IMR-90 (cell line): Measurements from ENCODE around the gene TMF1. TPM values are rescaled to one million over a fixed set of nuclear protein-coding genes. Genes with fewer than 3 reads are reported as not detected.

Source experiments
- ATAC-seq: fragments of 200-7000 bp; cut with Tn5 transposase; 2 replicates; pipeline ENCODE4 v1.9.1; 2020; ENCODE audit warnings: low read depth, mild to moderate bottlenecking, moderate library complexity
- BruUV-seq: library from RNA; stranded (reverse); fragments of 400-500 nt; replicated peaks from 2 replicates; lab custom pipeline; 2021; lab: Mats Ljungman, UMichigan
- CTCF ChIA-PET: fragments of 300-600 bp; formaldehyde crosslinking; extraction: SDS; loops from one replicate; lab custom pipeline; 2021; ENCODE audit warnings: antibody characterized with exemption; lab: Yijun Ruan, JAX
- POLR2A ChIA-PET: fragments of 300-600 bp; sonication (Branson Sonifier 250); formaldehyde crosslinking; loops from one replicate; lab custom pipeline; 2022; ENCODE audit warnings: antibody characterized with exemption; ENCODE audit not compliant: unreplicated experiment; lab: Charles Lee
- DNase-seq: peaks from one replicate; pipeline ENCODE4 v3.0.0; 2013
- H2AFZ ChIP-seq: replicated peaks from 2 replicates; pipeline ENCODE3; 2013; ENCODE audit warnings: low read length, mild to moderate bottlenecking; ENCODE audit not compliant: poor library complexity
- H2AK5ac ChIP-seq: 2 replicates; pipeline ENCODE4 v1.6.1; 2013; ENCODE audit warnings: low read depth, low read length, inconsistent platforms
- H2AK9ac ChIP-seq: replicated peaks from 2 replicates; pipeline ENCODE3; 2013; ENCODE audit warnings: mild to moderate bottlenecking, low read depth, low read length, moderate library complexity; ENCODE audit not compliant: poor library complexity
- H2BK120ac ChIP-seq: 2 replicates; pipeline ENCODE4 v1.6.1; 2013; ENCODE audit warnings: low read depth, low read length, inconsistent platforms
- H2BK15ac ChIP-seq: 3 replicates; pipeline ENCODE4 v1.6.1; 2013; ENCODE audit warnings: low read depth, low read length, inconsistent platforms
- H2BK20ac ChIP-seq: 2 replicates; pipeline ENCODE4 v1.6.1; 2013; ENCODE audit warnings: low read depth, mild to moderate bottlenecking, inconsistent platforms, low read length, moderate library complexity
- H2BK5ac ChIP-seq: 2 replicates; pipeline ENCODE4 v1.6.1; 2013; ENCODE audit warnings: mild to moderate bottlenecking, low read depth, low read length, inconsistent platforms; ENCODE audit not compliant: poor library complexity, severe bottlenecking
- H3K14ac ChIP-seq: replicated peaks from 2 replicates; pipeline ENCODE4 v1.6.1; 2013; ENCODE audit warnings: low read depth, low read length, inconsistent platforms
- H3K18ac ChIP-seq: 2 replicates; pipeline ENCODE4 v1.6.1; 2013; ENCODE audit warnings: low read depth, low read length, control low read depth
- H3K23ac ChIP-seq: 2 replicates; pipeline ENCODE4 v1.6.1; 2013; ENCODE audit warnings: low read depth, low read length, inconsistent platforms
- H3K27ac ChIP-seq: 2 replicates; pipeline ENCODE4 v1.5.1; 2013; ENCODE audit warnings: mild to moderate bottlenecking, control low read depth, low read length; ENCODE audit not compliant: insufficient read depth
- H3K27me3 ChIP-seq: 2 replicates; pipeline ENCODE4 v1.6.1; 2013; ENCODE audit warnings: low read length; ENCODE audit not compliant: control insufficient read depth, insufficient read depth
- H3K36me3 ChIP-seq: 2 replicates; pipeline ENCODE4 v1.6.1; 2013; ENCODE audit warnings: low read length, mixed read lengths; ENCODE audit not compliant: control insufficient read depth, insufficient read depth
- H3K4ac ChIP-seq: 2 replicates; pipeline ENCODE4 v1.6.1; 2013; ENCODE audit warnings: low read depth, low read length, inconsistent platforms
- H3K4me1 ChIP-seq: 2 replicates; pipeline ENCODE4 v1.6.1; 2013; ENCODE audit warnings: low read length, mixed read lengths; ENCODE audit not compliant: control insufficient read depth, insufficient read depth
- H3K4me2 ChIP-seq: 2 replicates; pipeline ENCODE4 v1.6.1; 2013; ENCODE audit warnings: low read depth, mild to moderate bottlenecking, control low read depth, low read length, moderate library complexity
- H3K4me3 ChIP-seq: 2 replicates; pipeline ENCODE4 v1.5.1; 2013; ENCODE audit warnings: low read depth, mild to moderate bottlenecking, control low read depth, low read length, moderate library complexity; ENCODE audit not compliant: insufficient read depth
- H3K56ac ChIP-seq: 2 replicates; pipeline ENCODE4 v1.6.1; 2013; ENCODE audit warnings: low read length, inconsistent platforms; ENCODE audit not compliant: insufficient read depth; ENCODE audit errors: extremely low read depth
- H3K79me1 ChIP-seq, 2 experiments: 2 replicates each; pipeline ENCODE4 v1.6.1; 2013; ENCODE audit warnings: low read length in 2 of 2, inconsistent platforms in 1 of 2, low read depth in 1 of 2
- H3K9ac ChIP-seq: 2 replicates; pipeline ENCODE4 v1.6.1; 2013; ENCODE audit warnings: low read depth, low read length, control low read depth
- H3K9me1 ChIP-seq: 2 replicates; pipeline ENCODE4 v1.6.1; 2013; ENCODE audit warnings: low read length, inconsistent platforms; ENCODE audit not compliant: insufficient read depth
- H3K9me3 ChIP-seq: 2 replicates; pipeline ENCODE4 v1.6.1; 2013; ENCODE audit warnings: low read length; ENCODE audit not compliant: control insufficient read depth, insufficient read depth
- H4K20me1 ChIP-seq: 2 replicates; pipeline ENCODE4 v1.6.1; 2013; ENCODE audit warnings: low read length, inconsistent platforms; ENCODE audit not compliant: insufficient read depth
- H4K5ac ChIP-seq: 2 replicates; pipeline ENCODE4 v1.6.1; 2013; ENCODE audit warnings: mild to moderate bottlenecking, low read depth, low read length, control low read depth
- H4K8ac ChIP-seq, 2 experiments: 2 replicates each; pipeline ENCODE4 v1.6.1; 2013; ENCODE audit warnings: low read depth in 2 of 2, low read length in 2 of 2, control low read depth in 1 of 2, inconsistent platforms in 1 of 2
- H4K91ac ChIP-seq: 2 replicates; pipeline ENCODE4 v1.6.1; 2013; ENCODE audit warnings: low read depth, low read length, inconsistent platforms; ENCODE audit not compliant: insufficient read depth
- BHLHE40 ChIP-seq: fragments of 150-350 bp; IDR thresholded peaks from 2 replicates; pipeline ENCODE4 v1.6.1; 2016; ENCODE audit warnings: mild to moderate bottlenecking, low read depth, low read length
- CEBPB ChIP-seq: IDR thresholded peaks from 2 replicates; pipeline ENCODE4 v1.6.1; 2012; ENCODE audit warnings: low read depth, low read length, improper control_type of control experiment
- CHD1 ChIP-seq: IDR thresholded peaks from 2 replicates; pipeline ENCODE4 v1.6.1; 2012; ENCODE audit warnings: low read depth, low read length, improper control_type of control experiment
- CTCF ChIP-seq: conservative IDR thresholded peaks from 2 replicates; pipeline ENCODE4 v1.5.1; 2012; ENCODE audit warnings: mild to moderate bottlenecking, low read depth, low read length, improper control_type of control experiment
- FOS ChIP-seq: fragments of 150-350 bp; IDR thresholded peaks from 2 replicates; pipeline ENCODE4 v1.6.1; 2016; ENCODE audit warnings: low read depth, low read length
- MAFK ChIP-seq: IDR thresholded peaks from 2 replicates; pipeline ENCODE4 v1.6.1; 2012; ENCODE audit warnings: low read depth, low read length, improper control_type of control experiment
- MAZ ChIP-seq: IDR thresholded peaks from 2 replicates; pipeline ENCODE4 v1.6.1; 2012; ENCODE audit warnings: low read depth, mild to moderate bottlenecking, low read length, improper control_type of control experiment, moderate library complexity, borderline replicate concordance
- POLR2A ChIP-seq: IDR thresholded peaks from 2 replicates; pipeline ENCODE4 v1.6.1; 2012; ENCODE audit warnings: mild to moderate bottlenecking, low read depth, low read length
- RAD21 ChIP-seq: IDR thresholded peaks from 2 replicates; pipeline ENCODE4 v1.6.1; 2012; ENCODE audit warnings: low read length, improper control_type of control experiment
- RCOR1 ChIP-seq: IDR thresholded peaks from 2 replicates; pipeline ENCODE4 v1.6.1; 2012; ENCODE audit warnings: mild to moderate bottlenecking, low read length, improper control_type of control experiment; ENCODE audit not compliant: insufficient replicate concordance
- RFX5 ChIP-seq: IDR thresholded peaks from 2 replicates; pipeline ENCODE4 v1.8.0; 2012; ENCODE audit warnings: low read depth, mild to moderate bottlenecking, low read length, moderate library complexity
- SMC3 ChIP-seq: fragments of 150-350 bp; IDR thresholded peaks from 2 replicates; pipeline ENCODE4 v1.6.1; 2016; ENCODE audit warnings: low read depth, mild to moderate bottlenecking, antibody characterized with exemption, low read length, moderate library complexity
- USF2 ChIP-seq: fragments of 150-350 bp; IDR thresholded peaks from 2 replicates; pipeline ENCODE4 v1.6.1; 2017; ENCODE audit warnings: mild to moderate bottlenecking, antibody characterized with exemption, low read length, low read depth
- WGBS, 2 experiments: methylation state at CpG; one replicate each; pipeline versions ENCODE4 v1.1.5 to v1.1.7; 2013; ENCODE audit warnings: missing lambda C conversion rate in 2 of 2; ENCODE audit not compliant: insufficient read length in 1 of 2; ENCODE audit errors: extremely low coverage in 2 of 2; 5-methylcytosine and 5-hydroxymethylcytosine counted together
- dilution Hi-C: fragments of 300-500 bp; cut with HindIII; formaldehyde crosslinking; loops from one replicate; pipeline ENCODE4 v1.14.3; 2018; ENCODE audit warnings: low sequenced_read_pairs; ENCODE audit not compliant: unreplicated experiment
- in situ Hi-C: fragments of 300-500 bp; cut with MboI; formaldehyde crosslinking; loops from 3 replicates; pipeline ENCODE4 v1.14.3; 2019; ENCODE audit warnings: low sequenced_read_pairs, inconsistent platforms, mixed read lengths
- intact Hi-C: fragments of 100-400 bp; cut with micrococcal nuclease; formaldehyde crosslinking; loops from 2 replicates; pipeline ENCODE4 v1.10.0; 2022
- polyA plus RNA-seq, 3 experiments: library from polyadenylated mRNA; depleted of rRNA; stranded (reverse); fragments of >200 nt; gene quantifications; 2 replicates each; pipeline ENCODE4 v1.2.3, GENCODE V29; 2012; ENCODE audit warnings: low replicate concordance in 1 of 3
- total RNA-seq: library from RNA; depleted of rRNA; stranded (reverse); fragments of >200 nt; gene quantifications from 2 replicates; pipeline ENCODE4 v1.2.3, GENCODE V29; 2012

TMF1 gene
- total and polyA plus RNA-seq, 2 of the 4 experiments (the other 2 are of a cell fraction) = 12.4 to 39.1 TPM

DNA sequence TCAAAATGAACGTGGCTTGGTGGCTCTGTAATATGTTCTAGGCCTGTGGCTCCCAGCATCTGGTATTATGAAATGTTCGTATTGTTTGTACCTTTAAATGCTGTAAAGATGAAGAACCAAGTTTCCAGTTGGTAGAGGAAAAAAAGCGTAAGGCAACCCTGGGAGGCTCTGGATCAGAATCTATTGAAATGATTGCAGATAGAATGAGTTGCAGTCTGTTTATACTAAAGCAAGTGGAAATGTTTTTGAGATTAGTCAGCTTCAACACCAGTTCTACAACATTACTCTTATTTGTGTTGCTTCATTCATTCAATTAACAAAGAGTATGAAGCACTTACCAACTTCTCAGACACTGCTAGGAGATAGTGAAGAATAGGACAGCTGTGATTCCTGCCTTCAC is 37.9 kb upstream of the TMF1 start (continued):
- TF ChIP-seq RCOR1 (peak; percentile 32), MAZ (no peak), USF2 (no peak), RFX5 (no peak)

DNA sequence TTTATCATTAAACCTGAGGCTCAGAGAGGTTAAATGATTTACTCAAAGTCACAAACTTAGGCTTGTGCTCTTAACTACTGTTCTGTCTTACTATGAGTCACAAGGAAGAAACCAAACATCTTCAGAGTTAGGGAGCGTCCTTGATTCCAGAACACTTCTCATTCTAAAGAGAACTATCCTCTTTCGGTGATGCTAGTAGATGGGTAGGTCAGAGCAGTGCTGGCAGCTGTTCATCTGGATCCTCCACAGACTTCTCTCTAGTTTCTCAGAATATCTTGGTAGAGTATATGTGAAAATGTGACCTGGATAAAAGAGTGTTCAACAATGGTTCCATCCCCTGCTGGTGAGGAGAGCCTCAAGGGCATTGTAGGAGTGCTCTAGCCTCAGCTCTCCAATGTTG is 35.9 kb upstream of the TMF1 start:
- peak overlapping the region; percentile 9; the same call in 1 of the 2 replicates for H3K4ac ChIP-seq
- no peak overlapping the region for H3K4me3 ChIP-seq
- H3K4me1 ChIP-seq = peaks cover 14% of the 10 kb centered on the region
- no peak overlapping the region for H2AK5ac ChIP-seq
- no peak overlapping the region for H3K18ac ChIP-seq
- peaks cover 17 to 59% of the 10 kb centered on the region in 2 experiments; a peak in 3 of 4 replicates for H3K79me1 ChIP-seq
- dilution Hi-C loops = no loop called here
- H4K5ac ChIP-seq = no peak overlapping the region
- POLR2A ChIA-PET = no interaction called here
- H4K20me1 ChIP-seq = peaks cover 33% of the 10 kb centered on the region; the same call in 1 of the 2 replicates
- CTCF ChIA-PET = interaction anchor here (0.5 to 0.6 kb wide), 2 partner anchors 751 to 790 kb away, joined by 3 to 6 read pairs; no protein-coding TSS in a partner anchor
- H2BK5ac ChIP-seq = peak overlapping the region; percentile 1
- intact Hi-C loops = loop anchor here (10.0 kb wide), 2 partner anchors 777 to 857 kb away; no protein-coding TSS in a partner anchor
- H3K9me1 ChIP-seq = peaks cover 21% of the 10 kb centered on the region
- peaks cover 4% of the 10 kb centered on the region; the same call in 1 of the 2 replicates for H3K36me3 ChIP-seq
- no peak overlapping the region for H3K9ac ChIP-seq
- in situ Hi-C loops = no loop called here
- H3K56ac ChIP-seq = no peak overlapping the region
- no peak overlapping the region for H2AFZ ChIP-seq
- H2AK9ac ChIP-seq = no peak overlapping the region
- H2BK15ac ChIP-seq = no peak overlapping the region
- H3K14ac ChIP-seq = peak overlapping the region; percentile 16; the same call in 1 of the 2 replicates
- no peaks in the 10 kb centered on the region for H3K27me3 ChIP-seq
- no peak overlapping the region for H4K8ac ChIP-seq
- no peak overlapping the region for H4K91ac ChIP-seq
- no CpG with 5 or more reads among the region's 2 CpGs for WGBS, 2 experiments
- H2BK120ac ChIP-seq = no peak overlapping the region
- H3K23ac ChIP-seq = peak overlapping the region; percentile 33; the same call in 1 of the 2 replicates
- H3K4me2 ChIP-seq = peak overlapping the region; percentile 66
- DNase-seq (peak; percentile 70), ATAC-seq (peak; percentile 10; the same call in 1 of the 2 replicates)
- H3K9me3 ChIP-seq = no peaks in the 10 kb centered on the region
- BruUV-seq = no TSS peak
- no peak overlapping the region for H3K27ac ChIP-seq
- H2BK20ac ChIP-seq = no peak overlapping the region
- TF ChIP-seq MAFK (no peak), USF2 (no peak), RFX5 (no peak), CEBPB (no peak), CHD1 (no peak), FOS (no peak), CTCF (no peak), RCOR1 (no peak), RAD21 (no peak), BHLHE40 (no peak), SMC3 (no peak), POLR2A (no peak)
